BE2C (cell line): ENCODE results near the gene SLC37A1.

ENCODE experiments used
- DNase-seq: peaks from one replicate; pipeline ENCODE4 v3.0.0-alpha.2; 2020
- H3K27me3 ChIP-seq: fragments of 250-450 bp; sonication (Bioruptor Pico); 2 replicates; pipeline ENCODE4 v1.5.1; 2020; ENCODE audit warnings: mild to moderate bottlenecking
- H3K36me3 ChIP-seq: fragments of 250-450 bp; sonication (Bioruptor Pico); 2 replicates; pipeline ENCODE4 v1.5.1; 2020; ENCODE audit warnings: mild to moderate bottlenecking
- H3K4me1 ChIP-seq: fragments of 250-450 bp; sonication (Bioruptor Pico); 2 replicates; pipeline ENCODE4 v1.5.1; 2020
- H3K4me3 ChIP-seq: 2 replicates; pipeline ENCODE4 v1.5.1; 2011; ENCODE audit warnings: low read depth, low read length
- H3K9me3 ChIP-seq: fragments of 250-450 bp; sonication (Bioruptor Pico); 2 replicates; pipeline ENCODE4 v1.5.1; 2020
- CTCF ChIP-seq: IDR thresholded peaks from 2 replicates; pipeline ENCODE4 v1.5.1; 2012; ENCODE audit warnings: mild to moderate bottlenecking, low read depth, low read length

Gene SLC37A1

GRCh38 chr21:42595283-42596187, 81.9 kb downstream of the SLC37A1 start:
- DNase-seq: no peak
- Histone ChIP-seq H3K36me3 (no peaks in the 10 kb centered on the region), H3K9me3 (no peaks in the 10 kb centered on the region), H3K27me3 (no peaks in the 10 kb centered on the region), H3K4me1 (no peaks in the 10 kb centered on the region), H3K4me3 (no peak overlapping the region)
- TF ChIP-seq CTCF: no peak

GRCh38 chr21:42596657-42597056, 83.0 kb downstream of the SLC37A1 start:
- no peak overlapping the region for H3K4me3 ChIP-seq
- H3K27me3 ChIP-seq: peaks cover 2% of the 10 kb centered on the region
- no peaks in the 10 kb centered on the region for H3K36me3 ChIP-seq
- no peaks in the 10 kb centered on the region for H3K4me1 ChIP-seq
- TF ChIP-seq CTCF: no peak
- no peaks in the 10 kb centered on the region for H3K9me3 ChIP-seq
- DNase-seq: no peak

DNA sequence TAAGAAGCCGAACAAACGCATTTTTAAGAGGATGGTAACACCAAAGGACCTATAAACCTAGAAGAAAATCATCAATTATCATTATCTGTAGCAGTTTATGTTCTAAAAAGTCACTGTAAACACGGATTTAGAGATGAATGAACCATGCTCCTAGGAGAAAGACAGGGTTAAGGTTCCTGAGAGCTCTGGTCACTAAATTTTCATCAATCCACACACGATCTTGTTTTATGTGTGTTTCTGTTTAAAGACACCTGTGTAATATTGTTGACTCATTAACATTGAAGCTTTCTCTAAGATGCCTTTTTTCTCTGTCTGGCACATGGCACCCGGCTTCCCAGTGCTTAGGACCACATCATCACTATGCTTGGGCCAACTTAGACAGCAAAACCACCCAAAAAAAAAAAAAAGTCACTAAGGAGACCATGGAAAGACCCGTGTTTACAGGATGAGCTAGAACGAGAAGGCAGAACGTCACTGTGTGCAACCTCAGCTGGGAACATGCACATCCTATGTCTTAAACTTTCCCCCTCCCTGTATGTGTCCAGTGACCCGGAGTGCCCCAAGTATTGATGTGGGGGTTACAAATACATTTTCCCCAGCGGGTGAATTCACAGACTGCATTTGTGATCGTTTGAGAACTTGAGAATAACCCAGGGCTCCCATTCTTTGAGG, 84.0 kb downstream of the SLC37A1 start:
- Histone ChIP-seq H3K27me3 (peaks cover 4% of the 10 kb centered on the region), H3K36me3 (no peaks in the 10 kb centered on the region), H3K4me3 (no peak overlapping the region), H3K4me1 (no peaks in the 10 kb centered on the region), H3K9me3 (no peaks in the 10 kb centered on the region)
- no peak for DNase-seq
- no peak for TF ChIP-seq CTCF

DNA sequence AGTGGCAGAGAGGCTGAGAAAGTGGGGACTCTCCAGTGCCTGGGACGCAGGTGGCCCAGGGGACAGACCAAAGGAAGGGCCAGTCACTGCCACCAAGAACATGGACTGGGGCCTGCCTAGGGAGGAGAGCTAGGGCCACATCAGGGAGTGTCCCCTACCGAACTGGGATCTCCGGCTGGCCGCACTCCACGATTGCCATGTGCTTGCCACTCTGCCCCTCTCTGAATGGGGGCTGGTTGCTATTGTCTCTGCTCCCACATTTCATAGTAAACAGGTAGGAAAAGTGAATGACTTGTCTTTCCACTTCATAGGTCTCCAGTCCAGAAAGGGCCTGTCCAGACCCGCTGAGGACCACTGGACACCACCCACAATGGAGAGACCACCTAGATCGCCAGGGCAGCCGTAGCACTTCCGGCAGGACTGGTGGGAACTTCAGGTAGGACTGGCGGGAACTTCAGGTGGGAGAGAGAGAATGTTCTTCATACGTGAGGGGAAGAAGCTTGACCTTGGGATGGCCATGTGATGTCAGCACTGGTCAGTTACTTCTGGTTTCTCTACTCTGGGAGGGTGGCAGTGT, 84.6 kb downstream of the SLC37A1 start:
- H3K9me3 ChIP-seq: no peaks in the 10 kb centered on the region
- no peaks in the 10 kb centered on the region for H3K4me1 ChIP-seq
- peaks cover 4% of the 10 kb centered on the region for H3K27me3 ChIP-seq
- DNase-seq: no peak
- no peak overlapping the region for H3K4me3 ChIP-seq
- H3K36me3 ChIP-seq: no peaks in the 10 kb centered on the region
- TF ChIP-seq CTCF: no peak

- Histone ChIP-seq H3K36me3 (no peaks in the 10 kb centered on the region), H3K4me3 (no peak overlapping the region), H3K27me3 (peaks cover 4% of the 10 kb centered on the region), H3K9me3 (no peaks in the 10 kb centered on the region; the same call in 1 of the 2 replicates), H3K4me1 (no peaks in the 10 kb centered on the region)
- no peak for DNase-seq
- TF ChIP-seq CTCF: no peak
Measured at GRCh38 chr21:42599486-42599885, 85.8 kb downstream of the SLC37A1 start.
